NCI-H146 treated with DMSO at 0.1 percent for 48 hours (cell line): Measurements from ENCODE around the gene RUFY3.
"Not testable (repeated sequence)": the region's sequence is repeated elsewhere in the genome, so short reads cannot be mapped to it uniquely, and the experiment has no call there.

Source experiments
- DNase-seq: peaks from one replicate; lab custom pipeline; 2025; ENCODE audit not compliant: unreplicated experiment; lab: John Stamatoyannopoulos, UW

The RUFY3 gene

GRCh38 chr4:70735915-70736314 lies 14.2 kb downstream of the RUFY3 start:
- DNase-seq, result not testable (repeated sequence)

GRCh38 chr4:70737006-70737405 lies 15.2 kb downstream of the RUFY3 start:
- no peak for DNase-seq

- DNase-seq, result no peak
Observed at GRCh38 chr4:70737409-70737808, 15.6 kb downstream of the RUFY3 start.

DNA sequence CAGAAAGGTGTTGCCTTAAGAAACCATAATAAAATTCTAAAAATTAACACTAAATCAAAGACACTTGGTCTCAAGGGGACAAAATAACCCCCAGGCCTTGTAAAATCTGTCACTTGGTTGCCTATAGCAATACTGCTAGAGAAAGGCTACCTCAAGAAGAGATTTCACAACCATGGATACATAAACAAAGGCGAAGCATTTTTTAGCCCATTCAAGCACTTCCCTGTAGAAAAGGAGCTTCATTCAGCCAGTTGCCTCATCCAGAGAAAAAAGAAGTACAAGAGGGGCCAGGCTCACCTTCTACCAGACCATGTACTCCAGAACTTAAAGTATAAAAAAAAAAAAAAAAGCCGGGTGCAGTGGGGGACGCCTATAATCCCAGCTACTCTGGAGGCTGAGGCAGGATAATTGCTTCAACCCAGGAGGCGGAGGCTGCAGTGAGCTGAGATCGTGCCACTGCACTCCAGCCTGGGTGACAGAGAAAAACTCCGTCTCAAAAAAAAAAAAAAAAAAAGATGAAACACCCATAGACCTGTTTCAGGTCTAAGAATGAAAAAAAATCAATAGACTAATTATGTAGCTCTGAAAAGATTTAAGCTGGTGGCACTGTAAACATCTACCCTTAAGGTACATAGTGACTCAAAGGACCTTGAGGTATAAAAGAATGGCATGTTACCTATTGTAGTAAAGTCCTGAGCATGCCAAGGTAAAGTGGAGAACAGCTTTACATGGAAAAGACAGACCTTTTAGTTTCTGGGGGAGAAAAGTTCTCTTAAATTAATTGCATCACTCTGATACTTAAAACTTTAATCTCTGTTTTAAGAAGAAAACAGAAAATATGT lies 18.0 kb downstream of the RUFY3 start:
- peak; percentile 3 for DNase-seq

DNA sequence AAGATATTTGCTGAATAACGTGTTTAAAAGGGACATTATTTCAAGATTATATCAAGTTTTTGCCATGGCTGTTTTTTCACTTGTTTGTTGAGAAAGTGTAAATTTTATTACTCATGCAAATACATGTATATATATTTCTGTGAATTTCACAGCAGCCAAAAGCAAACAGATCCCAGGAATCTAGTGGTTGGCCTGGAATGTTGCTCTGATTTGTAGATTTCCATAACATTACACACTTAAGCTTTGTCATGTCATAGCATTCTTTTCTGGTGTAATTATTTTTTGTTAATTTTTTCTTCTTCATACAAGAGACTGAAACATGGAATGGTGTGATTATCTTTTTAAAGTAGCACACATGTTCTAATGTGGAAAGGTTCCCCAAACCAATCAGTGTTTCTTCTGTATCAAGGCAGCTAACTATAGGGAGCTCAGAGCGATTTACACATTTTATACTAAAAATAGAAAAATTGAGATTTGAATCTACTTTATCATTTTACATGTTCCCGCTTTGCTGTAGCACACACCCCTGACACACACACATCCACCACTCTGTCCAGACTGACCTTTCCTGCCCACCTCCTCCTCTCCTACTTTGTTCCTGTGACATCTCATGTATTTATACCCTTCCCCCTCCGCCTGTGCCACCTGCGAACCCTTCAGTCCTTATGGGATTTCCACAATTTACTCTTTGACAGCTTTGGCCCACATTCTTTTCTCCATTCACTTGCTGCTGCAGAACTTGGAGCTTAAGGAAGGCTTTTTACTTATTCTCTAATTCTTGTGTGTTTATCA lies 20.3 kb downstream of the RUFY3 start:
- DNase-seq, result no peak

DNA sequence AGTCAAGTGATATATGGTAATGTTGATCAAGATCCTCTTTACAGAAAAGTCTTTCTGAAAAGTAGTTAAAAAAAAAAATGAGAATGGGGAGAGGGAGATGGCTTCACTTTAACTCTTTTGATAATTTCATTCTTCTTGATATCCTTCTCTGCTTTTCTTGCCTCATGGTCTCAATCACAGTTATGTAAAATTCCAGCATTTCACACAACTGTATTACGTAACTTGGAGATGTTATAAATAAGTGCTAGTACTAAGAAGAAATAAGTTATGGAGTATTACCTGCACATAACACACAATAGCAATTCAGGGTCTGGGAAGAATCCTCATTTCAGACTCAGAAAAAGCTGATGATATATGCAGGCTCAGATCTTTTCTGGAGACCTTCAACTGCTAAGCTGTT lies 22.0 kb downstream of the RUFY3 start:
- no peak for DNase-seq

DNA sequence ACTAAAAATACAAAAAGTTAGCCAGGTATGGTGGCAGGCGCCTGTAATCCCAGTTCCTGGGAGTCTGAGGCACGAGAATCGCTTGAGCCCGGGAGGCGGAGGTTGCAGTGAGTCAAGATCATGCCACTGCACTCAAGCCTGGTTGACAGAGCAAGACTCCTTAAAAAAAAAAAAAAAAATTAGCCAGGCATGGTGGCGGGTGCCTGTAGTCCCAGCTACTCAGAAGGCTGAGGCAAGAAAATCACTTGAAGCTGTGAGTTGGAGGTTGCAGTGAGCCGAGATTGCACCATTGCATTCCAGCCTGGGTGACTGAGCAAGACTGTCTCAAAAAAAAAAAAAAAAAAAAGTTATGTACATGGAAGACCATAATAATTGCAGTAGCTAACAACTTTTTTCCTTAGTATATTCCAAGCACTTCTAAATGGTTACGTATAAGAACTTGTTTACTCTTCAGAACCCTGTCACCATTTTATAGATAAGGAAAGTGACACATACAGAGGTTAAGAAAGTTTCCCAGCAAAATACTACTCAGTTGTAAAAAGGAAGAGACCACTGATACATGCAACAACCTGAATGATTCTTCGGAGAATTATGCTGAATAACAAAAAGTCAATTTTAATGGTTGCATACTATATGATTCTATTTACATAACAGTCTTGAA lies 24.5 kb downstream of the RUFY3 start:
- DNase-seq, result no peak

GRCh38 chr4:70747874-70748273 lies 26.1 kb downstream of the RUFY3 start:
- no peak for DNase-seq

- no peak for DNase-seq
Observed at GRCh38 chr4:70749313-70749712, 27.5 kb downstream of the RUFY3 start.

DNA sequence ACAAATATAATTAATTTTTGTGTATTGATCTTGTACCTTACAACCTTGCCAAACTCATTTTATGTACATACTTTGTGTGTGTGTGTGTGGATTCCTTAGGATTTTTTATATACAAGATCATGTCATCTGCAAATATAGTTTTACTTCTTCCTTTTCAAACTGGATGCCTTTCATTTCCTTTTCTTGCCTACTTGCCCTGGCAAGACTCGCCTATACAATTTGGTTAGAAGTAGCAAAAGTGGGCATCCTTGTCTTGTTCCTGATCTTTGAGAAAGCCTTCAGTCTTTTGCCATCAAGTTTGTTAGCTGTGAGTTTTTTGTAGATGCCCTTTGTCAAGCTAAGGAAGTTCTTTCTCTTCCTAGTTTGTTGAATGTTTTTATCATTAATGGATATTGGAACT lies 30.5 kb downstream of the RUFY3 start:
- DNase-seq, result no peak

DNA sequence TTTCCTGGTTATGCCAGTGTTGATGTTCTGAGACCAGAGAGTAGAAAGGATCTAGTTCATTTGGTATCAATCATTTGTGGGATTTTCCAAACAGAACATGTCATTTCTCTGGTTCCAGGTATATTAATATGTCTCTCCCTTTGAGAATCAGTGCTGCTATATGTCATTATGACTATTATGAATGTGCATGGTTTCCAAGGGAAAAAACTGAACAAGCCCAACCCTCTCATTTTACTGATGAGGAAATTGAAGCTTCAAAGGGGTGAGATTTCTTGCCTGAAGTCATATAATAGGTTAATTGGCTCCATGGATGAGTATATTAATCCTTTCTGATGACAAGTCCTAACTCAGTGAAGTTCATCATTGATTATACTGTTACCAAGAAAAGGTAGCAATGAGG lies 31.9 kb downstream of the RUFY3 start:
- DNase-seq, result no peak

- DNase-seq, result no peak
Observed at GRCh38 chr4:70754470-70754869, 32.7 kb downstream of the RUFY3 start.

- DNase-seq, result no peak
Observed at GRCh38 chr4:70754990-70755688, 33.4 kb downstream of the RUFY3 start.

DNA sequence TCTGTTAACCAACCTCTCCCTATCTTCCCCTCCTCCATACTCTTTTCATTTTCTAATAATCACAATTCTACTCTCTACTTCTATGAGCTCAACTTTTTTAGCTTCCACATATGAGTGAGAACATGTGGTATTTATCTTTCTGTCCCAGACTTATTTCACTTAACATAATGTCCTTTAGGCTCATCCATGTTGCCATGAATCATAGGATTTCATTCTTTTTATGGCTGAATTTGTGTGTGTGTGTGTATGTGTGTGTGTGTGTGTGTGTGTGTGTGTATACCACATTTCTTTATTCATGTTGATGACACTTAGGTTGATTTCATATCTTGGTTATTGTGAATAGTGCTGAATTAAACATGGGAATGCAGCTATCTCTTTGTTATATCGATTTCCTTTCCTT lies 37.4 kb downstream of the RUFY3 start:
- DNase-seq, result no peak

DNA sequence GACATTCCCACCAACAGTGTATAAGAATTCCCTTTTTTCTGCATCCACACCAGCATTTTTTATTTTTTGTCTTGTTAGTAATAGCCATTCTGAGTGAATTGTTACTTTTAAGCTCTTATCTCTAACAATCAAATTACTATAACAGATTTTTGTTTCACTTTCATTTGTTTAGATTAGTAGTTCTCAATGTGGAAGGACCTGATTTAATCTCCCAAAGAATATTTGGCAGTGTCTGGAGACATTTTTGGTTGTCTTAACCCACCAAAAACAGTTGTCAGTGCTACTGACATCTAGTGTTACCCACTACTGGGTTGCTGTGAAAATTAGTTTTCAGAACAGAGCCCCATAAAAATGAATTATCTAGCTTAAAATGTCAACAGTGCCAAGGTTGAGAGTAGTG lies 37.9 kb downstream of the RUFY3 start:
- DNase-seq, result no peak

DNA sequence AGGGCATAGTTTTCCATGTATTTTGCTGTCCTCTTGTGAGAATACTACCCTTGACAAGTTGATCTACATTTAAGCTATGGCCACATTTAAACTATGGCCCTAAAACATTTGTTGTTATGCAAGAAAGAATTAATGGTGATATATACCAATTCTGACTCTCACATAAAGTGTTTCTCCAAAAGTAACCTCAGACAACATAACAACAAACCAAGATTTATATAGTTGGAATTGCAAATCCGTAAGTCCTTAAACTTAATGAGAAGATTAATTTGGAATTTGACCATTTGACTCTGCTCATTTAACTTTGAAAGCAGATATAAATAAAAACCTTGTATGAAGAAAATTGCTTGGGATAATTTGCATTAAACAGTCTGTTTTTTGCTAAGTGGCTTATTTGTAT lies 38.9 kb downstream of the RUFY3 start:
- DNase-seq, result no peak

GRCh38 chr4:70761276-70761816 lies 39.6 kb downstream of the RUFY3 start:
- no peak for DNase-seq

GRCh38 chr4:70765368-70765767 lies 43.6 kb downstream of the RUFY3 start:
- no peak for DNase-seq

DNA sequence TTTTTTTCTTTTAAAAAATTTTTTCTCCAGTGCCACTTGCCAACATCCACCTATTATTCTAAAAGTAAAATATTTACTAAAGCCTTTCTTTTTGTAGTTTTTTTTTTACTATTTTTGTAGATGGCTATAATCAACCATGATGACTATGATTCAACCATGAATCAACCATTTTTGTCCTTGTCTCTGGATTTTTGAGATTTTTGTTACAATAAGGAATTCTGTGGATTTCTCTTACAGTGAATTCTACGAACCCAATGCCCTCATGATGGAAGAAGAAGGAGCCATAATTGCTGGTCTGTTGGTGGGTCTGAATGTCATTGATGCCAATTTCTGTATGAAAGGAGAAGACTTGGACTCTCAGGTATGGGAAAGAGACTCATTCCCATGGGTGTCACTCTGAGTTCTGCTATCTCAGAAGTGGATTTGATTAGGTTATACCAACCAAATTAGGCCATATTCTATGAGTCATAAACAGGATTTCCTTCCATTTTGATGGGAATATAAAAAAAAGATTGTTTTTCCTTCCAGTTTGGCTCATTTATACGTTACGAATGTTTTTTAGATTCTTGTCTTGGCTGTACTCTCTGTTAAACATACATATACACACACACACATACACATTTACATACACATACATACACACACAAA lies 46.7 kb downstream of the RUFY3 start:
- no peak for DNase-seq

DNA sequence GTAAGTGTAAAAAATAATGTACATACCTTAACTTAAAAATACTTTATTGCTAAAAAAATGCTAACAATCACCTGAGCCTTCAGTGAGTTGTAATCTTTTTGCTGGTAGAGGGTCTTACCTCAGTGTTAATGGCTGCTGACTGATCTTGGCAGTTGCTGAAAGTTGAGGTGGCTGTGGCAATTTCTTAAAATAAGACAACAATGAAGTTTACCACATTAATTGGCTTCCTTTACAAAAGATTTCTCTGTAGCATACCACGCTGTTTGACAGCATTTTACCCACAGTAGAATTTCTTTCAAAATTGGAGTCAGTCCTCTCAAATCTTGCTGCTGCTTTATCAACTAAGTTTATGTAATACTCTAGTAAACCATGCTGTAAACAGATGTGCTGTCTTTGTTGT lies 47.6 kb downstream of the RUFY3 start:
- not testable (repeated sequence) for DNase-seq
